ENCODE measurements around the gene TRDMT1.
"Not testable (repeated sequence)": the region's sequence is repeated elsewhere in the genome, so short reads cannot be mapped to it uniquely, and the experiment has no call there.

TRDMT1 gene

GRCh38 chr10:17126327-17126726 lies 75.1 kb downstream of the TRDMT1 start:
- no peak for DNase-seq (ENCODE audit: low read depth)

- DNase-seq (ENCODE audit: low read depth): no peak
Observed at GRCh38 chr10:17125206-17125893, 76.1 kb downstream of the TRDMT1 start.

GRCh38 chr10:17123961-17124360 lies 77.5 kb downstream of the TRDMT1 start:
- no peak for DNase-seq (ENCODE audit: low read depth)

GRCh38 chr10:17122726-17123661 lies 78.5 kb downstream of the TRDMT1 start:
- DNase-seq (ENCODE audit: low read depth): no peak

GRCh38 chr10:17122052-17122451 lies 79.4 kb downstream of the TRDMT1 start:
- DNase-seq (ENCODE audit: low read depth): no peak

- DNase-seq (ENCODE audit: low read depth): no peak
Observed at GRCh38 chr10:17120694-17121093, 80.8 kb downstream of the TRDMT1 start.

GRCh38 chr10:17119845-17120244 lies 81.6 kb downstream of the TRDMT1 start:
- no peak for DNase-seq (ENCODE audit: low read depth)

GRCh38 chr10:17116193-17116592 lies 85.3 kb downstream of the TRDMT1 start:
- DNase-seq (ENCODE audit: low read depth): no peak

GRCh38 chr10:17115683-17116082 lies 85.8 kb downstream of the TRDMT1 start:
- DNase-seq (ENCODE audit: low read depth): no peak

- DNase-seq (ENCODE audit: low read depth): not testable (repeated sequence)
Observed at GRCh38 chr10:17114878-17115444, 86.5 kb downstream of the TRDMT1 start.

- no peak for DNase-seq (ENCODE audit: low read depth)
Observed at GRCh38 chr10:17113889-17114540, 87.5 kb downstream of the TRDMT1 start.

- DNase-seq (ENCODE audit: low read depth): no peak
Observed at GRCh38 chr10:17113346-17113745, 88.1 kb downstream of the TRDMT1 start.

GRCh38 chr10:17112566-17112965 lies 88.9 kb downstream of the TRDMT1 start:
- no peak for DNase-seq (ENCODE audit: low read depth)

- no peak for DNase-seq (ENCODE audit: low read depth)
Observed at GRCh38 chr10:17109475-17110207, 91.8 kb downstream of the TRDMT1 start.

- no peak for DNase-seq (ENCODE audit: low read depth)
Observed at GRCh38 chr10:17109046-17109445, 92.4 kb downstream of the TRDMT1 start.

GRCh38 chr10:17106991-17107390 lies 94.5 kb downstream of the TRDMT1 start:
- DNase-seq (ENCODE audit: low read depth): no peak

GRCh38 chr10:17101910-17102266 lies 99.6 kb downstream of the TRDMT1 start:
- no peak for DNase-seq (ENCODE audit: low read depth)

- DNase-seq (ENCODE audit: low read depth): no peak
Observed at GRCh38 chr10:17101257-17101909, 100.1 kb downstream of the TRDMT1 start.

- DNase-seq (ENCODE audit: low read depth): no peak
Observed at GRCh38 chr10:17100586-17100985, 100.9 kb downstream of the TRDMT1 start.

GRCh38 chr10:17098012-17098411 lies 103.5 kb downstream of the TRDMT1 start:
- DNase-seq (ENCODE audit: low read depth): no peak
